NOMO-1 (cell line): ENCODE results near the gene KNCN.
A peak's percentile ranks its signal among the peaks of the same experiment; 100 is the strongest.

ENCODE experiments used
- DNase-seq, 2 experiments: peaks; one replicate each; lab custom pipeline; 2025; ENCODE audit not compliant: unreplicated experiment in 2 of 2; lab: John Stamatoyannopoulos, UW

The KNCN gene

DNA sequence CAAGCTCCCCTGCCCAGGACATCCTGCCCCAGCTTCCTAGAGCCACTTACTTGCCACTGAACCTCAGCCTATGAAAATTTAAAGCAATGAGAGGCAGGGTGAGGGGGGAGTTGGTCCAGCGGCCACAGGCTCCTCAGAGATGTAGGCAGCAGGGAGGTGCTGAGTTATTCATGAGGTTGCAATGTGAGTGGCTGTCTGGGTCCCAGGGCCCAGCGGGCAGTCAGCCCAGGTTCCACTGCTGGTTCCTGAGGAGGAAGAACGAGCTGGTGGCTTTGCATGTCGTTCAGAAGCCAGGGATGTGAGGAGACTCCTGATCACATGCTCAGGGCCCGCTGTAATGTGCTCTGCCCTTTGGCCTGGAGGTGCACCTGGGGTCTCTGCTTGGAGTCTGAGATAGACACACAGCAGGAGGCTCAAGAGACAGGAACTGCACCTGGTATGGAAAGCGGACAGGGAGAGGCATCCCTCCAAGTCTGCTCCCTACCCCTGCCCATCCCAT is at the start of gene KNCN:
Gene KNCN, minus strand, starts transcription at position 51 of the 499 bp plus-strand sequence. CDS start 432 bp downstream, outside the sequence.
- no peak for DNase-seq

DNA sequence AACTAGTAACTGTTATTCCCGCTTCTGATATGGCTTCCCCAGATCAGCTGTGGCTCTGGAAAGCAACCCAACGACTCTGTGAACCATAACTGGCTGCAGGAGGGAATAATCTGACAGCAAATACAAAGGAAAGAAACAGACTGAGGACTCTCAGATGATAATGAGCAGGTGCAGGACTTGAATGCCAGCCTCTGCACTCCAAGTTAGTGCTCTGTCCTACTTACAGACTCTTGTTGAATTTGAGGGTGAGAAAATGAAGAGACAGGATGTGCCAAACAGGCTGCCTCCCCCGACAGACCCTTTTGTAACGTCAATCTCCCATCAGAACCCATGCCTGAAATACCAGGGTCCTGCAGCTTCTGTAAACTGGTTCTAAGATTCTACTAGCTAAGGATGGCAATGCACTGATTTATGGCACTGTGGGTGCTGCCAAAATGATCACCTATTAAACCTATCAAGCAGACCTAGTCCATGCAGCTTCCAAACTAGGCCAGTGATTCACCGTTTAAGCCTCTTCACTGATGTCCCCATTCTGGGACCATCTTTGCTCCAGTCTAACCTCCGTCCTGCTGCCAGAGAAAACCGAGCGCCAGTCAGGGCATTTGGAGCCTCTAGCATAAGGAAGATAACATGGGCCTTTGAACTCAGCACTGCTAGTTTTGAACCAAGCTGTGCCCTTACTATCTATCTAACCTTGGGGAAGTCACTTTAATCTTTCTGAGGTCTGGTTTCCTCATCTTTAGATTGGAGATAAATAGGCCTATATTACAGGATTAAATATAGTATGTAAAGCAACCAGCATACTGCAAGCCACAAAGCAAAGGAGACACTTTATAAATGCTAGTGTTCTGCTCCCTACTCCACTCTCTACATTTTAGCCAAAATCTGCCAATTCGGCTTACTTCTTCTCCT is 47.9 kb upstream of the KNCN start:
- DNase-seq, result no peak

DNA sequence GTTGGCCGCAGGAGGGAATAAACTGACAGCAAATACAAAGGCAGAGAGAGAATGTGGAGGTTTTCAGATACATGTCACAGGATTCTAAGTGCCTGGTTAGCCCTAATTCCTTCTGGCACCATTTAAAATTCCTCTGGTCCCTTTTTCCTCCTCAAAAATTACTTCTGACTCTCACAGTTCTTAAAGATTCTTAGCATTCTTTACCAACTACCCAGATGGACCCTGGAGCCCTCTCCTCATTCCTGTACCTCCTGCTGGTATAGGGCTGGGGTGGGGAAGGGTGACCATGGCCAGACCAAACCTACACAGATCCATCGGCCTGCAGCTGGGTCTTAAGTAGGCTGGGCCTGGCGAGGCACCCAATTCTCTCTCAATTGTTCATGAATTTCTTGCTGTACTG is 45.4 kb upstream of the KNCN start:
- no peak for DNase-seq

DNA sequence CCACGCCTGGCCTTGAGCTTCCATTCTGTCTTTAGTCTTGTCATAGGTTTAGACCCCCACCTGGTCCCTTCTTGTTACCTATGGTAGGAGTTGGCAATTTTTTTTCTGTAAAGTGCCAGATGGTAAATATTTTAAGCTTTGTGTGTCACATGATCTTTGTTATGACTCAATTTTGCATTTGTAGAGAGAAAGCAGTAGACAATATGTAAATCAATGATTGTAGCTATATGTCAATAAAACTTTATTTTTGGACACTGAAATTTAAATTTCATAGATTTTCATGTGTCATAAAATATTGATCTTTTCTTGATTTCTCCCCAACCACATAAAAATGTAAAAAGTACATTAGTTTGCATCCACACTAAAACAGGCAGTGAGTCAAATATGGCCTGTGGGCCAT is 44.6 kb upstream of the KNCN start:
- DNase-seq, result no peak

DNA sequence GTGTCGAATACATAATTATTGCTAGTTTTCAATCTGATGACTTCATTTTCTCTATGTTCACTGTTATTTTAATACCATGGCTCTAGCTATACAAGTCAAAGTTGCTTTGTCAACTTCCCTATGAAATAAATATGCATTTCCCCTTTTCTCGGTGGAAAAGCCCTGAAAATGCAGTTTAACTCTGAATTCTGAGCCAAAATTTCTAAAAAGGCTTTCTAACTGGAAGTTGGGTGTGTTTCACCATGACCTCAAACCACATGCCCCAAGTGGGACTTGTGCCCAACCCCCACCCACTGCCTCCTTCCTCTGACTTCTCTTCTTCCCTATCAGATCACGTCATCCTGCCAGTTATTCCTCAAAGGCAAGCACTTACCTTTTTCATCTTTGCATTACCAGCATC is 43.7 kb upstream of the KNCN start:
- DNase-seq, result peak; percentile 69 to 79

DNA sequence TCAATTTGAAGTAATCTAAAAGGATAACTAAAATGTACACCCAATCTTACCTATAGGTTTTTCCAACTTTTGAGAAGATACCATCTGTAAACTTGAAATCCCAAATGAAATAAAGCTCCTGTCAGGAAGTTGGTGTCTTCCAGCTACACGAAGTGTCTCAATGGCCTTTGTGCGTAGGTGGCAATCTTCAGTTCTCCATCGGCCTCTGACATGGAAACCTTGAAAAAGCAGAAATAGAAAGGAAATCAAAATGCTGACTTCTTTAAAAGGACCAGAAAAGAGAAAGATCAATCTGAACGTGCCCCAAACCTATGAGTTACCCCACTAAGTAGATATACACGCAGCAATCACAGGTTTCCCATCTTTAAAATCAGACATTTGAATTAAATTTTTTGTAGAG is 42.6 kb upstream of the KNCN start:
- peak in 1 of 2 experiments; percentile 22 for DNase-seq

DNA sequence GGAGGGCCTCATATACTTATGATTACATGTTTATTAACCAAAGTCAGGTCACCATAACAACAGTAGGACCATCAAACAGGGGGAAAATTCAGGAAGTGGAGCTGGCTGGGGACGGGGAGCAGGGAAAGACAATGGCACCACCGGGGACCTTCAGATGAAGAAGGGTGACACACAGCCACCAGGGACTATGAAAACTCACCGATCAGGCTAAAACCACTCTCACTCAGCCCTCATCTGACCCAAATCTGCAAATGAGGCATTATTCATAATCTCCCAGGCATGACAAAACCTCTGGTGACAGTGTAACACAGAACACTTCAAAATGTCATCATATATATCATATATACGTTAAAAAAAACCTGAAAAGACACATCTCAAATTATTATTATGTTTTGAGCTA is 41.4 kb upstream of the KNCN start:
- DNase-seq, result no peak

DNA sequence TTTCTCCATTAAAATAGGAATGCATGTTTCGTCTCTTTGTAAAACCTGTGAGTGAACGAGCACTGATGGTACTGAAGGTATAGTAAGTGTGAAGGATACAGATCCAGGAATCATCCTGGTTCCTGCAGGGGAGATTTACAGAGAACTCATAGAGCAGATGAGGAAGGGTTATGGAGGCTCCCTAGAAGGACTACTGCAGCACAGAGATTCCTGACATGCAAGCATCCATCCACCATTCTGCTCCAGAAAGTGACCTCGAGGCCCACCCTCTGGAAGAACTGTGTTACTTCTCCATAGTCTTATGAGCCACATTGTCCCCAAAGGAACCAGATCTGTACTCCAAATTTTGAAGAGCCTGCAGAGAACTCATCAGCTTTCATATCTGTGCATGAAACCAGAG is 38.1 kb upstream of the KNCN start:
- no peak for DNase-seq

DNA sequence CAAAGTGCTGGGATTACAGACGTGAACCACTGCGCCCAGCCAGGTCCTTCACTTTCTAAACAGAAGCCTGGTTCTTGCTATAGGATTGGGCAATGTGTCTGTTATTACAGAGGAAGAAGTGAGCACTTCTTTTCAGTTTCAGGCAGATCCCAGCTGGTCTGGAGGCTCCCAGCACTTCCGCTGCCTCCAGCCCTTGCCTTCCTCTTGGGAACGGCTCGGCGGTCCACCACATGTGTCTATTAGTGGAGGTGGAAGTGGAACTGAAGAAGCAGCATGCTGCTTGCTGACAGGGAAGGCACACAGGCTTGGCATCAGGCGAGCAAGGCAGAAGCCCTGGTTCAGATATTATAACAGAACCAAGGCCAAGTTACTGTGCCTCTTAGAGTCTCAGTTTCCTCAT is 35.6 kb upstream of the KNCN start:
- DNase-seq, result peak; percentile 84 to 90

DNA sequence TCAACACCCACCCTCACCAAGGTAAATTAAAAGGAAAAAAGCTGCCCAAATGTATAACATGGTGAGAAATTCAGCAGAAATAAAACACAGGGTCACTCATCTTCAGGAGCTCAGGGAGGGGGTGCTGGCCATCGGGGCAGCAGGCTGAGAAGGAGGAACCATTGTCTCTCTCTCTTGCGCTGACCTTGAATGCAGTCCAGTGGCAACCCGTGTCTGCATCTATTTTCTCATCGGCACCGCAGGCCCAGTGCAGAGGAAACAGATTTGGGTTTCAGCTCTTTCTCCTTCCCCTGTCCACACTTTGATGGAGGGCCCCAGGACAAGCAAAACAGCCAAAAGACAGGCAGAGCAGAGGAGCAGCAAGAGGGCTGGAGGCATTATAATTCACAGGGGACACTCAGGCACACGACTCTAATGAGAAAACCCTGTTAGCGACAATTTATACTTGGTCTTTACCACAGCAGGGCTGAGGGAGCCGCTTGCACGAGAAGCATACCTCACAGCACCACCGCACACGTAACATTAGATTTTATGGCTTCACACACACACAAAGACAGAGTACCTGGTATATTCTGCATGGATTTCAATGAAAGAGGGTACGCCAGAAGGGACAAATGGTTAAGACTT is 34.0 kb upstream of the KNCN start:
- DNase-seq, result no peak

DNA sequence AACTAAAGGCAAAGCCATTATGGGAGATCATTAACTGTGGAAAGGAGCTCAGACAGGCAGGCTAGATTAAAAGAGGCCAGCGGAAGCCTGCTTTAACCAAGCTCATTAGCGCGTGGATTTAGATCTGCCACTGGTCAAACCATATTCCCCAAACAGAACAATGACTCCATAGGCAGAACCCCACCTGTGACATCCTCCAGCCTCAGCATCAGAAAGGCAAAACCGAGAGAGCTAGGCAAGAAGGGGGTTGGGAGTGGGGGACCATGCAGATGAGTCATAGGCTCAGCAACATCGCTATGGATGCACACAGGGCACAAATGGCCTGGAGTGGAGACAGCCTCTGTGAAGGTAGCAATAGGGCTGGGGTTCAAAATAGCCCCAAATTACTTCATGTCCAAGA is 32.0 kb upstream of the KNCN start:
- no peak for DNase-seq

DNA sequence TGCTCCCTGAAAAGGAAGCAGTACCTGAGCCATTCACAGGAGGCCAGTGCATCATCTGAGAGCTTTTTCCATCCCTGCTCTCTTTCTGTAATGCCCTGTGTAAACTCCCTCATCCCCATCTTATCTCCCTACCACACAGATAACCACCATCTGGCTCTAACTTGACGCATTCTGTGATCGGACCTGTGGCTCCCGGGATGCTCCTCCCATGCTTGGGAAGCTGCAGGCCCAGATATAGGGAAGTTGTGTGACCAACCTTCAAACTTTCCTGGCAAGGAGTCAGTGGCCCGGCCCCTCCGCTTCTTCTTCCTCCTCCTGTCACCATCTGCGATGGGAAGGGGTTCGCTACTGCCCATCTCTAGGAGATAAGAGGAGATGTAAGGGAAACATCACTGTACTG is 31.5 kb upstream of the KNCN start:
- no peak for DNase-seq

DNA sequence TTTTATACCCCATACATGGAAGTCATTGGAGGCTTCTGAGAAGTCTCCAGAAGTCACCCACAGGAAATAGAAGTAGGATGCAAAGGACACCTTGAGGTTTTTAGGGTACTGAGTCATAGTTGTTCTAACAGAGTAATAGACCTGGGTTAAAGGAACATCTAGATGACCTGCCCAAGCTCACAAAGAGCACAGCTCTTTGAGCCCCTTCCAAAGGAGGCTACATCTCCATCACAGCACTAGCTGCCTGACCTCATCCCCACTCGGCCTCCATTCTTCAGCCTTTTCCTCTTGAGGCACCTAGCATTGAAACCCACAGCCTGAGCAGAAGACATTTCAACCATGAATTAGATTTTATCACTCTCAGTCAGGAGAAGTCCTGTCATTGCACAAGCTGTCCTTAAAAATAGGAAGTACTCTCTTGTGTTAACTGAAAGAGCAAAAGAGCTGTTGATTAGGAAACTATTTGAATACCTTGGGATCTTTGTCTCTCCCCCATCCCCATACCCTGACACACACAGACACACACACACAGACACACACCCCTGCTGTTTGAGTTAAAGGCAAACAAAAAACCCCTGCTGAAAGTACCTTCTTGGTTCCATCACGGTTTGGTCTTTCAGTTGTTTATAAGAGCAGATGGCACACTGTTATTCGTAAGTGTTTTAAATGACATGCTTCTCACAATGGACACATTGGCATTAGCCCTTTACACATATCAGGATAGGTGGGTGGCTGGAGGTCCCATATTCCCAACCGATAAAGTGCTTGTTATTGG is 30.4 kb upstream of the KNCN start:
- peak; percentile 72 to 96 for DNase-seq

DNA sequence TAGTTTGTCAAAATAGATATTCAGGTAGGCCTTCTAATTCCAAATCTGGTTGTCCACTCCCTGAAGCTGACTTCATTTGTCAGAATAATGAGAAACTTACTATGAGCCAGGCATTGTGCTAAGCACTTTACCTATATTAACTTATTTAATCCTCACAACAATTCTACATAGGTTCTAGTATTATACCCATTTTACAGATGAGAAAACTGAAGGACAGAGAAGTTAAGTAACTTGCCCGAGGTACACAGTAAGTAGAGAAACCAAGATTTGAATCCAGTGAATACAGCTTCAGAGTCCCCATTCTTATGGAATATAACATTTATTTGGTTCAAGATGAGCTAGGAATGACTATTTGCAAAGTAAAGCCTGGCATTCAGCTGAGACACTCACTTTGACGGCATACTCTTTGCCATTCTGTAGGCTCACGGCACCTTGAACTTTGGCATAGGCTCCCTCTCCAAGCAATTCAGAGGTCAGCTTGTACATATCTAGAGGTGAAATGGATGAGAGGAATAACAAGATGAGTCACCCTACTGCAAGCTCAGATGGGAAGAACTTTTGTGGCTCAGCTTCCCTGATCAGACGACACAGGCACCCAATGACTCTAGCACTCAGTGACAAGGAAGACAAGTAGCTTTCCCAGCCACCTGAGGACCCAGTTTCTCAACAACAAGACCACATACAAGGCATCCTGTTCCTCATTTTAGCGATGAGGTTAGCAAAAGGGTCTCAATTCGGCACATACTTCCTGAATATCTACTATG is 28.9 kb upstream of the KNCN start:
- peak; percentile 66 to 88 for DNase-seq

DNA sequence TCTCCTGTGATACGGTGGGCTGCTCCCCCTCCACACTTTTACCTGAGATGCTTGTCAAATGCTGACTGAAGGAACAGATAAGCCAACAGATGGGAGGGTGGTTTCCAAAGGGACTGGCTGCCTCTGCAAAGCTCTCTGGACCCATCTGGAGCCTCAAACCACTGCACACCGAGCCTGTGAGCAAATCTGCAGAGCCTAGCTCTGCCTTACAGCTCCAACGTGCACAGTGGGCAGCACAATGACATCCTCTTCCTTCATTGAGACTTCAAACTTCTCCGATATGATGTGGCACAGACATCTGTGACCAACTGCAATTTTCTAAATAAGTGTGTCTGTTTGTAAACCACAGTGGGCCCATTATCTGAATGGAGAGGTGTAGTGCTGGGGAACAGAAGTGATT is 26.2 kb upstream of the KNCN start:
- DNase-seq, result no peak

DNA sequence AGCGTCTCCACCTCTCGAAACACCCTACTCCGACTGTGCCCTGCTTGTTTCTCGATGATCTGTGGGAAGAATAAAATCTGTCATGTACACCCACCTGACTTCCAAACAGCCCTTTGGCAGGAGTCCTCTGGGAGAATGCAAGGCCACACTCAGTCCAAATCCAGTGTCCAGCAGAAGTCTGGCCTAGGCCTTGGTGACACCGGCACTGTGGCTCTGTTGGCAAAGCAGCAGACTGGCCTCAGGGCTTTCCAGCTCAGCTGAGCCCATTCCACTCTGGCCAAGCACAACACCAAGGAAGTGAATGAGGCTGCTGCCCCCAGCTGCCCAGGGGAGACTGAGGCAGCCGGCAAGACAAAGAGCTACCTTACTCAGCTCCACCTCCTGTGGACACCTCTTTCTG is 25.1 kb upstream of the KNCN start:
- DNase-seq, result no peak

DNA sequence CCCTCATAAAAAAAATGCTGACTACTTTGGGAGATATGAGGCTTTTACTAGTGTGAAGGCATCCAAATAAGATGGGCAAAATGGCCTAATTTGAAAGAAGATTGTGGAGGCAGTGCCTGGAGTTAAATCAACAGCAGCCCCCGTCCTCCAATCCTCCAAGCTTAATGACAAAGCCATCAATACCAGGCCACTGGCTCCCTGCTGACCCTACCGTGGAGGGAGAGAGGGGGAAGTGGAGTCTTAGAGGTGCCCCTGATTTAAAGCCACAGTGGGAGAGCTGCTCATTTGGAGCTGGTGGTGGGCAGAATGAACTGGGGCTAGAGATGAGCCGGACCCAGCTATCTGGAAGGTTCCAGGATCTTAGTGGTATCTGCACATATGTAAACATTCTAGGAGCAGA is 24.3 kb upstream of the KNCN start:
- no peak for DNase-seq

DNA sequence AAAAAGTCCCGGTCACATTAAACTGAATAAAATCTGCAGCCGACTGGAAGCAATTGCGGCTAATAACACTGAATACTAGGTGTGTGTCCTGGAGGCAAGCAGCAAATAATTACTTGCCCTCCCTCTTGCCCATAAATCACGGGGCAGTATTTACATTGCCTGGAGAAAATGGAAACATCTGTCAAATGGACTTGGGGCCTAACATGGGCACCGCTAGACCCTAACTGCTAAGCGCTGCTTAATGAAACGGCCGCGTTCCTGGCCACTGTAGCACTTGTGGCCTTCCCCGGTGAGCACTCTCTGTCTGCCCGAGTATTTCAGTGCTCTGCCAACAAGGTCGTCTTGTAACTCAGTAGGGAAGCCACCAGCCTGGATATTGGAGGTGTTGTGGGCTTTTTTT is 23.9 kb upstream of the KNCN start:
- no peak for DNase-seq

DNA sequence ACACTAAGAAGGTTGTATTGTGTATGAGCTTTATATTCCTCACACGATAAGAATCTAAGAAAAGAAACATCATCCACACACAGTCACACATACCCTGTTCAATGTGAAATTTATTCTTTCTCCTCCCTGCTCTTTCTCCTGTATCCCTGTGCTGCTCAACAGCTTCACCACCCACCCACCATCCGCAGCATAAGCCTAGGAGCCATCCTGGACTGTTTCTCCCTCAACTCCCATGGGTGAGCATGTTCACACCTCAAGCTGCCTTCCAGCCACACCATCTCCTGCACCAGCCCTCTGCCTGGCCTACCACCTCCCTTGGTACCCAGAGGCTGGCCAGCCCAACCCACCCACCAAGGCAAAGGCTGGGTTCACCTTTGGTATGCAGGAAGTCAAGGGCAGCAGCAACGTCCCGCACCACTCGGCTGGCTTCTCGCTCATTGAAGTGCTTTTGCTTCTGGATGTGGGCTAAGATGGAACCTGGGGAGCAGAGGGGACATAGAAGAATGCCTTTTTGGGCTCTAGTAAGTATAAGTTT is 20.3 kb upstream of the KNCN start:
- no peak for DNase-seq
